Activated CD8-positive, alpha-beta T cell treated with anti-CD3 and anti-CD28 coated beads, Interleukin-2, amount 10 ng/mL, durations not matched to agents 7 days and 5 days (primary cell): ENCODE data around the gene NOL4. TPM values are rescaled to one million over a fixed set of nuclear protein-coding genes. Genes with fewer than 3 reads are reported as not detected.

ENCODE experiments used
- ATAC-seq: fragments of 150-1000 bp; cut with Tn5 transposase; one replicate; pipeline ENCODE4 v1.10.0; 2021; ENCODE audit warnings: moderate library complexity
- CTCF ChIA-PET: fragments of 350-600 bp; sonication (Branson Sonifier 250); formaldehyde crosslinking; loops from one replicate; lab custom pipeline; 2021; ENCODE audit warnings: antibody characterized with exemption; lab: Charles Lee
- POLR2A ChIA-PET: fragments of 350-600 bp; sonication (Branson Sonifier 250); formaldehyde crosslinking; loops from one replicate; lab custom pipeline; 2021; ENCODE audit warnings: antibody characterized with exemption; lab: Charles Lee
- DNase-seq: peaks from one replicate; pipeline ENCODE4 v3.0.0-alpha.2; 2020
- H3K27ac Mint-ChIP-seq: one replicate; pipeline ENCODE4 v1.8.0; 2021; ENCODE audit warnings: mild to moderate bottlenecking, mixed read lengths
- H3K27me3 Mint-ChIP-seq: one replicate; pipeline ENCODE4 v1.8.0; 2021; ENCODE audit warnings: low read depth, mixed read lengths
- H3K36me3 Mint-ChIP-seq: one replicate; pipeline ENCODE4 v1.8.0; 2021; ENCODE audit warnings: low read depth, mixed read lengths
- H3K4me1 Mint-ChIP-seq: one replicate; pipeline ENCODE4 v1.8.0; 2021; ENCODE audit warnings: low read depth, mixed read lengths
- H3K4me3 Mint-ChIP-seq: one replicate; pipeline ENCODE4 v1.8.0; 2021; ENCODE audit warnings: mild to moderate bottlenecking, mixed read lengths
- H3K9me3 Mint-ChIP-seq: one replicate; pipeline ENCODE4 v1.8.0; 2022; ENCODE audit warnings: mixed read lengths; ENCODE audit not compliant: insufficient read depth
- total RNA-seq, 2 experiments: library from RNA; stranded (reverse); gene quantifications; one replicate each; pipeline ENCODE4 v1.2.3, GENCODE V29; 2021

NOL4 gene
- total RNA-seq, 2 experiments from 2014 or later, result not detected

- ATAC-seq (no peak), DNase-seq (no peak)
- Mint-ChIP-seq H3K27ac (no peak overlapping the region), H3K9me3 (peaks cover 4% of the 10 kb centered on the region), H3K36me3 (peaks cover 1% of the 10 kb centered on the region), H3K4me1 (peaks cover 3% of the 10 kb centered on the region), H3K4me3 (peak overlapping the region; percentile 7), H3K27me3 (peaks cover 26% of the 10 kb centered on the region)
- ChIA-PET CTCF (no interaction called here), POLR2A (no interaction called here)
These were observed 1.4 kb downstream of the NOL4 start for GRCh38 chr18:34223164-34223892.

- H3K27me3 Mint-ChIP-seq, result peaks cover 26% of the 10 kb centered on the region
These were observed 2.2 kb downstream of the NOL4 start for GRCh38 chr18:34222307-34223163.

DNA sequence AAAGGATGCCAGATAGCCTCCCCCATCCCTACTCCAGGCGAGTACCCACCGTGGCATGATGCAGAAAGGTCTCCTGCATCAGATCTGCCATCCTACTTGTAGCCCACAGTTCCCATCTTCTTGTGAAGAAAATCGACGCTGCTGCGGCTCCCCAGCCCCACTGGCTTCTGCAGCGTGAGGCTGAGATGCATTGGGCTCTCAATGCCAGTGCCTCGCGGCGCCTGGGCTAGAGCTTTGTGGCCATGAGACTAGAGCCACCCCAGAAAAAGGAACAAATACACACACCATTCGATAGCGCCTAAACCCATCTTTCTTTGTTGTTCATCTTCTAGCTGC lies 2.8 kb downstream of the NOL4 start:
- ChIA-PET CTCF (no interaction called here), POLR2A (no interaction called here)
- ATAC-seq, result no peak
- peaks cover 26% of the 10 kb centered on the region for H3K27me3 Mint-ChIP-seq
- no peak overlapping the region for H3K4me3 Mint-ChIP-seq
- H3K36me3 Mint-ChIP-seq, result peaks cover 1% of the 10 kb centered on the region
- H3K9me3 Mint-ChIP-seq, result peaks cover 4% of the 10 kb centered on the region
- peaks cover 3% of the 10 kb centered on the region for H3K4me1 Mint-ChIP-seq
- H3K27ac Mint-ChIP-seq, result no peak overlapping the region
- DNase-seq, result no peak

More at GRCh38 chr18:34222307-34223163, 2.2 kb downstream of the NOL4 start:
- H3K27ac Mint-ChIP-seq, result no peak overlapping the region
- H3K36me3 Mint-ChIP-seq, result peaks cover 1% of the 10 kb centered on the region
- DNase-seq (no peak), ATAC-seq (no peak)
- POLR2A ChIA-PET, result no interaction called here
- peaks cover 3% of the 10 kb centered on the region for H3K4me1 Mint-ChIP-seq
- CTCF ChIA-PET, result no interaction called here
- H3K4me3 Mint-ChIP-seq, result peak overlapping the region; percentile 7
- peaks cover 4% of the 10 kb centered on the region for H3K9me3 Mint-ChIP-seq

DNA sequence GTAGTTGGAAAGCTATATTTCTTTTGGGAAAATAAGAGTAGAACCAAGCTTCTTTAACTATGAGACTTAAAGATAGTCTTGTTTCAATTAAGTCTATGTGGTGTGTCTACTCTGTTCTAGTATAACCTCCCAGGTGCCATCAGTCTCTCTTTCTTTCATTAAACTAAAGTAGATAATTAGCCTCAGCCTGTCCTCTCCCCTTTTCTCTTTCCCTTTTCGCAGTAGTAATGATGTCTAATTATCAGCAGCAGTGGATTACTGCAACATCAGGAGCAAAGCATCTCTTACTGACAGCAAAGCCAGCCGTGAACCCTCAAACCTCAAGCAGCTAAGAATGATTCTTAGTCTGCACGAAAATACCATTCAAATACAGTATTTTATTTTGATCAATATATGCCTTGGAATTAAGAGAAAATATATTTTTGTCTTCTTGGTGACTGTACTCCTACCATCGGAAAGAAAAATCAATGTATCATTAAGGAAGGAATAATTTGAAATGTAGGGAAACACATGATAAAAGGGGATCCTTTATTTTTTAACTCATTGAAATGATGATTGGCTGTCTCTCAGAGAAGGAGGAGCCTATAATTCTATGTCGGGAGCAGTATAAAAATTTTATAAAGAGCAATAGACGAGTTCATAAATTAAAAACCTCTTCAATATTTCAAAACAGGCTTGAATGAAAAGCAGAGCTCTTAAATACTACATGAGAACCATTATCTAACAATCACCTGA lies 4.5 kb downstream of the NOL4 start:
- Mint-ChIP-seq H3K27ac (no peak overlapping the region), H3K4me1 (peaks cover 3% of the 10 kb centered on the region), H3K27me3 (peaks cover 24% of the 10 kb centered on the region), H3K9me3 (peaks cover 4% of the 10 kb centered on the region), H3K36me3 (peaks cover 1% of the 10 kb centered on the region), H3K4me3 (no peak overlapping the region)
- no peak for ATAC-seq
- ChIA-PET CTCF (no interaction called here), POLR2A (no interaction called here)
- DNase-seq, result no peak

- ChIA-PET CTCF (no interaction called here), POLR2A (no interaction called here)
- Mint-ChIP-seq H3K4me3 (no peak overlapping the region), H3K36me3 (peaks cover 1% of the 10 kb centered on the region), H3K27ac (no peak overlapping the region), H3K27me3 (peaks cover 22% of the 10 kb centered on the region), H3K4me1 (peaks cover 3% of the 10 kb centered on the region), H3K9me3 (peaks cover 4% of the 10 kb centered on the region)
- ATAC-seq, result no peak
- DNase-seq, result no peak
These were observed 5.1 kb downstream of the NOL4 start for GRCh38 chr18:34219651-34220050.

DNA sequence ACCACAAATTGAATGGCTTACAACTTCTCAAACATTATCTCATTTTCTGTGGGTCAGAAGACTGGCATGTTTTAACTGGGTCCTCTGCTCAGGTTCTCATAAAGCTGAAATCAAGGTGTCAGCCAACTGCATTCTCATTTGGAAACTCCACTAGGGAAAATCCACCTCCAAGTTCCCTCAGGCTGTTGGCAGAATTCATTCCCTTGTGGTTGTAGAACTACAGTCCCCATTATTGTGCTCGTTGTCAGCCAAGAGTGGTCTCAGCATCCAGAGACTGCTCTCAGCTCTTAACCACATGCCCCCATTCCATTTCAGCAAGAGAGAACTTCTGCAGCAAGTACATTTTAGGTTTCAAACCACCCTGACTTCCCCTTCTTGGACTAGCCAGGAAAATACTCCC lies 12.2 kb downstream of the NOL4 start:
- H3K27me3 Mint-ChIP-seq, result no peaks in the 10 kb centered on the region
- POLR2A ChIA-PET, result no interaction called here
- CTCF ChIA-PET, result no interaction called here
- no peak overlapping the region for H3K27ac Mint-ChIP-seq
- DNase-seq, result no peak
- no peak overlapping the region for H3K4me3 Mint-ChIP-seq
- H3K4me1 Mint-ChIP-seq, result no peaks in the 10 kb centered on the region
- H3K9me3 Mint-ChIP-seq, result peaks cover 3% of the 10 kb centered on the region
- no peaks in the 10 kb centered on the region for H3K36me3 Mint-ChIP-seq
- no peak for ATAC-seq

DNA sequence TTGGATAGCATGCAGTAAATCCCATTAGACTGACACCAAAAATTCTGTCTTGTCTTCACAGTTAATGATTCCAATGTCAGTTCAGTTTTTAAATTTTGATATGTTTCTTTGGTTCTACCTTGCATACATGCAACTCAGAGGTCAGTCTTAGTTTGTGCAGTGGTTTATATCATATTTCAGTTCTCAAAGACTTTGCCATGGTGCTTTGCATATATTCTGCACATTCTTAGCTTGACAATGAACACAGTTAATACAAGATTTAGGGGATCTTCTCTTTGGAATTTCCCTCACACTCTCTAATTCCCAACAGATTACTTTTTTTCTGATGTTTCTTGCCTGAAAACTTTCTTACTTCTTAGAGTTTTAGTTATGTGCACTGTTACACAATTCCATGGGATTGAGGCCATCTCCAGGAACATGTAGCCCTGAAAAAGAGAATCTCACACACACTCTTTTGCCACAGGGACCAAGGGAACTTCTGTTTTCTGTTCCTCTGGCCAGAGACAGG lies 17.3 kb downstream of the NOL4 start:
- ChIA-PET CTCF (no interaction called here), POLR2A (no interaction called here)
- no peaks in the 10 kb centered on the region for H3K36me3 Mint-ChIP-seq
- no peaks in the 10 kb centered on the region for H3K4me1 Mint-ChIP-seq
- no peak for ATAC-seq
- no peak overlapping the region for H3K27ac Mint-ChIP-seq
- H3K27me3 Mint-ChIP-seq, result no peaks in the 10 kb centered on the region
- H3K9me3 Mint-ChIP-seq, result peaks cover 9% of the 10 kb centered on the region
- H3K4me3 Mint-ChIP-seq, result no peak overlapping the region
- no peak for DNase-seq

GRCh38 chr18:34203866-34204265 lies 20.8 kb downstream of the NOL4 start:
- H3K27me3 Mint-ChIP-seq, result no peaks in the 10 kb centered on the region
- no peak overlapping the region for H3K27ac Mint-ChIP-seq
- DNase-seq (no peak), ATAC-seq (no peak)
- ChIA-PET CTCF (no interaction called here), POLR2A (no interaction called here)
- peaks cover 9% of the 10 kb centered on the region for H3K9me3 Mint-ChIP-seq
- H3K4me1 Mint-ChIP-seq, result no peaks in the 10 kb centered on the region
- H3K4me3 Mint-ChIP-seq, result no peak overlapping the region
- no peaks in the 10 kb centered on the region for H3K36me3 Mint-ChIP-seq

- Mint-ChIP-seq H3K27ac (no peak overlapping the region), H3K4me1 (no peaks in the 10 kb centered on the region), H3K4me3 (no peak overlapping the region), H3K36me3 (no peaks in the 10 kb centered on the region), H3K9me3 (no peaks in the 10 kb centered on the region), H3K27me3 (no peaks in the 10 kb centered on the region)
- DNase-seq (no peak), ATAC-seq (no peak)
- CTCF ChIA-PET, result no interaction called here
- POLR2A ChIA-PET, result no interaction called here
These were observed 28.5 kb downstream of the NOL4 start for GRCh38 chr18:34196256-34196655.

DNA sequence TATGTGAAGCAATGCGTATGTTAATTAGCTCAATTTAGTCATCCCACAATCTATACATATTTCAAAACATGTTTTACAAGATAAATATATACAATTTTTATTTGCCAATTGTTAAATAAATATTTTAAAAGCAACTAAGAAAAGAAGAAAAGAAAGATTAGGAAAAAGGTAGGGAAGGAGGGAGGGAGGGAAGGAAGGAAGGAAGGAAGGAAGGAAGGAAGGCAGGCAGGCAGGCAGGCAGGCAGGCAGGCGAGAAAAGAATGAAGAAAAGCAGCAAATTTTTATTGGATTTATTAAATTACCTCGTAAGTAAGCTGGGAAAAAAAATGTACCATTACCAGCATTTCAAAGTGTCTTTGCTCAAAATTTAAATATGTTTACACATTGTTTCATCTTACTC lies 30.5 kb downstream of the NOL4 start:
- H3K36me3 Mint-ChIP-seq, result no peaks in the 10 kb centered on the region
- H3K4me3 Mint-ChIP-seq, result no peak overlapping the region
- POLR2A ChIA-PET, result no interaction called here
- H3K9me3 Mint-ChIP-seq, result no peaks in the 10 kb centered on the region
- no peak for ATAC-seq
- no peaks in the 10 kb centered on the region for H3K27me3 Mint-ChIP-seq
- H3K4me1 Mint-ChIP-seq, result no peaks in the 10 kb centered on the region
- no peak for DNase-seq
- no peak overlapping the region for H3K27ac Mint-ChIP-seq
- CTCF ChIA-PET, result no interaction called here

DNA sequence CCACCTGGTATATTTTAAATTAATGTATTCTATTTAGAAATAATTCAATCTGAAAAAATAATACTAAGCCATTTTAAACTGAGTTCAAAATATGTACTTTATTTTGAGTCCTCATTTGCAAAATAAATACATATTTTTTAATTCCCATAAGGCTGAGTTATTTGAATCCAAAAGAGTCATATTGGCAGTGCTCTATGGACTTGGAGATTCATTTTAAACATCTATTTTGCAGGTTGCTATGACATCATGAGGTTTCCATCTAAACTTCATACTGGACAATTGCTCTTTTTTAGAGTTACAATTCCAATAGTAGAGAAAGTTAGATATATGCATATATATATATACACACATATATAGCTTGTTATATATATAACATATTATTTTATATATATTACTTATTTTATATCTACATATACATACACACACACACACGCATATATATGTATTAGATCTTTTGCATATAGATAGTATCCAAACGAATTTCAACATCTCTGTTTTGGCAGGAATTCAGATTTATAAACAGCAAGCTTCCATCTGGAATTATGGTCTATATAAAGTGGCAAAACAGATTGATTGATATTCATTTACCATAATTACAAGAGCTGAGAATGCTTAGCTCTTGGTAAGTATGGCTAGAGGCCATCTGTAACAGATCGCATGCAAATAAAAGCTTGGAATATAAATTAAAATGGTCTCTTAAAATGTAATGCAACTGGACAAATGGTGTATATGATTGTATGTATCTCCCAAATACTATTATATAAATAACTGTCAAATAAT lies 34.9 kb downstream of the NOL4 start:
- POLR2A ChIA-PET, result no interaction called here
- Mint-ChIP-seq H3K4me1 (no peaks in the 10 kb centered on the region), H3K36me3 (no peaks in the 10 kb centered on the region), H3K9me3 (no peaks in the 10 kb centered on the region), H3K4me3 (no peak overlapping the region), H3K27ac (no peak overlapping the region), H3K27me3 (no peaks in the 10 kb centered on the region)
- CTCF ChIA-PET, result no interaction called here
- no peak for ATAC-seq
- no peak for DNase-seq
